Sigmoid colon (tissue), 4 donors: Measurements from ENCODE around the gene DDX51.

Experiments used
- POLR2A ChIP-seq, 2 donors: fragments of 450-650 bp; IDR thresholded peaks; one replicate each; pipeline ENCODE4 v1.6.1; 2016; ENCODE audit warnings: antibody characterized with exemption in 2 of 2, mild to moderate bottlenecking in 2 of 2, moderate library complexity in 2 of 2
- POLR2AphosphoS5 ChIP-seq, 4 donors: sonication (generic); formaldehyde crosslinking; IDR thresholded peaks; one replicate each; pipeline ENCODE4 v1.6.1; 2017; ENCODE audit warnings: antibody characterized with exemption in 4 of 4
- TF ChIP-seq, protein P1 (sequence below), 4 experiments: fragments of 450-650 bp in 3 of 4; fragments of 200-600 bp in 1 of 4; IDR thresholded peaks; one replicate each; pipeline ENCODE4 v1.5.1; 2016 to 2019; ENCODE audit warnings: antibody characterized with exemption in 4 of 4, mild to moderate bottlenecking in 3 of 4, moderate library complexity in 2 of 4

DNA sequence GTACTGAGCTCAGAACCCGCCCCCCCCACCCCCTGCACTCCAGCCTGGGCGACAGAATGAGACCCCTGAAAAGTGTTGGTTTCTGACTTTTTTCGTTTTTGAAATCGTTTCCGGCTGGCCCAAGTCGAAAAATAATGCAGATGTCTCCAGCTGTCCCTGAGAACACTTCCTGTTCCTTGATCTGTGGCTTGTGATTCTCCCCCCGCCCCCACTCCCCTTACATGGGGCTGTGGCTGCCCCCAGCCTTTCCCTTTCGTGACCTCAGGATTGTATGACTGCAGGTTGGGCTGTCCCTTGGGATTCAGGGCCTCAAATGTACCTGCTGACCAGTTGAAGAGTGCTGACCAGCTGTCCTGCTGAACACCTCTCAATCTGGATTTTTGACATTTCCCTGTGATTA lies 34.2 kb upstream of the DDX51 start:
- no peak for TF ChIP-seq POLR2AphosphoS5 (IDR thresholded peaks at IDR 0.05)
- TF ChIP-seq, protein P1, sequence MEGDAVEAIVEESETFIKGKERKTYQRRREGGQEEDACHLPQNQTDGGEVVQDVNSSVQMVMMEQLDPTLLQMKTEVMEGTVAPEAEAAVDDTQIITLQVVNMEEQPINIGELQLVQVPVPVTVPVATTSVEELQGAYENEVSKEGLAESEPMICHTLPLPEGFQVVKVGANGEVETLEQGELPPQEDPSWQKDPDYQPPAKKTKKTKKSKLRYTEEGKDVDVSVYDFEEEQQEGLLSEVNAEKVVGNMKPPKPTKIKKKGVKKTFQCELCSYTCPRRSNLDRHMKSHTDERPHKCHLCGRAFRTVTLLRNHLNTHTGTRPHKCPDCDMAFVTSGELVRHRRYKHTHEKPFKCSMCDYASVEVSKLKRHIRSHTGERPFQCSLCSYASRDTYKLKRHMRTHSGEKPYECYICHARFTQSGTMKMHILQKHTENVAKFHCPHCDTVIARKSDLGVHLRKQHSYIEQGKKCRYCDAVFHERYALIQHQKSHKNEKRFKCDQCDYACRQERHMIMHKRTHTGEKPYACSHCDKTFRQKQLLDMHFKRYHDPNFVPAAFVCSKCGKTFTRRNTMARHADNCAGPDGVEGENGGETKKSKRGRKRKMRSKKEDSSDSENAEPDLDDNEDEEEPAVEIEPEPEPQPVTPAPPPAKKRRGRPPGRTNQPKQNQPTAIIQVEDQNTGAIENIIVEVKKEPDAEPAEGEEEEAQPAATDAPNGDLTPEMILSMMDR (IDR thresholded peaks at IDR 0.05): no peak
- TF ChIP-seq POLR2A (IDR thresholded peaks at IDR 0.05): no peak
